IPS-NIHi7 (cell line): ENCODE measurements around the gene CD70.
A peak's percentile ranks its signal among the peaks of the same experiment; 100 is the strongest.
"Not testable (repeated sequence)": the region's sequence is repeated elsewhere in the genome, so short reads cannot be mapped to it uniquely, and the experiment has no call there.

Source experiments
- DNase-seq: peaks from one replicate; pipeline ENCODE4 v3.0.0; 2012; ENCODE audit warnings: mixed read lengths; ENCODE audit errors: extremely low spot score

The CD70 gene

DNA sequence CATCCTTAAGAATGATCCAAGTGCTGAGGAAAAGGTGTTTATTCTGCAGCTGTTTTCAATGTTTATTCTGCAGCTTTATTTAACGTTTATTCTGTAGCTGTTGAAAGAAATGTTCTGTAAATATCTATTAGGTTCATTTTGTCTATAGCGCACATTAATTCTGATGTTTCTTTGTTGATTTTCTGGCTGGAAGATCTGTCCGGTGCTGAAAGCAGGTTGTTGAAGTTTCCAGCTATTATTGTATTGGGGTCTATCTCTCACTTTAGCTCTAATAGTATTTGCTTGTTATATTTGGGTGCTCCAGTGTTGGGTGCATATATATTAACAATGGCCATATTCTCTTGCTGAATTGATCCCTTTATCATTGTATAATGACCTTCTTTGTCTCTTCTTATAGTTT, 20.2 kb downstream of the CD70 start:
- no peak for DNase-seq

DNA sequence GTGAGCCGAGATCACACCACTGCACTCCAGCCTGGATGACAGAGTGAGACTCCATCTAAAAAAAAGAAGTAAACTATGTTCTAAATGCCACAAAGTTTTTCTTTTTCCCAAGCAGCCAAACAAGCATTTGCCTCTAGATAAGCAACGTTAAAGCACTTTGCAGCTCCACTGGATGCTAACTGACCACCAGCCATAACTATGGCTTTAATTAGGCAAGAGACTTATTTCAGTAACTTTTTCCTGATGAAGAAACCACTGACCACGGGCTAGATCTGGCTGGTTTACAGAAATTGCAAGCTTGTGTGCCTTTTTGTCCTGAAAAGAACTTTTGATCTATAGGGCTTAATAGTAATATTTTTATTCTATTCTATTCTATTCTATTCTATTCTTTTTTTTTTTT, 22.1 kb downstream of the CD70 start:
- no peak for DNase-seq

DNA sequence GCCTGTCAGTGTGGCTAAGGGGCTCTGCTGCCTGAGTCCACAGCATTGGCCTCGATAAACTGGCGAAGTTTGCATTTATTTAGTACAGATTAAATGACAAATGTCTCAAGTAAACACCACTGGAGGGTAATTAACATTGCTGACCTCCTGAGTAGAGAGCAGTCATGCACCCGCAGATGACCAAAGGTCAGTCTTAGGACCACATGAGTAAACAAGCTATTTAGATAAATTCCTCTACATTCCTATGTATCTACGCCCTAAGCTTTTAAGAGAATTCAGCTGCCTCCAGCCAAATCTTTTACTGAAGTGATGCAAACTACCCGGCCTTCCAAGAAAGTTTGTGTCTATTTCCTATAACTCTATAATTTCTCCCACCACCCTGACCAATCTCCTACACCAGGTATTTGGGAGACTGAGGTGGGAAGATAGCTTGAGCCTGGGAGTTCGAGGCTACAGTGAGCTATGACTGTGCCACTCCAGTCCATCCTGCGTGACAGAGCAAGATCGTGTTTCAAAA, 22.9 kb downstream of the CD70 start:
- no peak for DNase-seq

DNA sequence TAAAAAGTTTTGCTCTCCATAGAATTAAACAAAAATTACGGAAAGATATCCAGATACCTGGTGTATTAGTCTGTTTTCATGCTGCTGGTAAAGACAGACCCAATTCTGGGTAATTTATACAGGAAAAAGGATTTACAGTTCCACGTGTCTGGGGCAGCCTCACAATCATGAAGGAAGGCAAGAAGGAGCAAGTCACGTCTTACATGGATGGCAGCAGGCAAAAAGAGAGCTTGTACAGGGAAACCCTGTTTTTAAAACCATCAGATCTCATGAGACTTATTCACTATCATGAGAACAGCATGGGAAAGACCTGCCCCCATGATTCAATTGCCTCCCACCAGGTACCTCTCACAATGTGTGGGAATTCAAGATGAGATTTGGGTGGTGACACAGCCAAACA, 24.2 kb downstream of the CD70 start:
- not testable (repeated sequence) for DNase-seq

DNA sequence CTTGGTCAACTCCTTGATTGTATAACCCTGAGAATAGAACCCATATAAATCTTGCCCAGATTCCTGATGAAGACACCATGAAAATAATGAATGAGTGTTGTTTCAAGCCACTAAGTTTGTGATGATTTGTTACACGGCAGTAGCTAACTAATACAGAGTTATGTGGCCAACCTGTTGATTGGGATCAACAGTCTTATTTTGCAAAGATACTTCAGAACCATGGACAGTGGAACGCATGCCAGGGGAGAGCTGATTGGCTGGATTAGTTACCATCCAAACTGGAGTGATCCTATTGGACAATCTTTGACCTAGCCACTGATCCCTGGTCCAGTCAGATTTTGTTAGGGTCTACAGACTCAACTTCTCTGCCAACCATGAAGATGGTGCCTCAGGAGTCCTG, 26.6 kb downstream of the CD70 start:
- DNase-seq, result no peak

DNA sequence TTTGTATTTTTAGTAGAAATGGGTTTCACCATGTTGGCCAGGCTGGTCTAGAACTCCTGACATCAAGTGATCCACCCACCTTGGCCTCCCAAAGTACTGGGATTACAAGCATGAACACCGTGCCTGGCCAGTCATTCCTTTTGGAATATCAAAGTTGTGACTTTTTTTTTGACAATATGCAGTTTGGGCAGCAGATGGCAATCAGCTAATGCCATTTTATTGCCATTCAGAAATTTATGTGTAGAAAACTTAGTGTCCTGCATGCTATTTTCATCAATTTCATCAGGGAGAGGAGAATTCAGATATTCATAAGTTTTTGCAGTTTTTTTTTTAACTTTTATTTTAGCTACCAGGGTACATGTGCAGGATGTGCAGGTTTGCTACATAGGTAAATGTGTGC, 28.5 kb downstream of the CD70 start:
- DNase-seq, result not testable (repeated sequence)

DNA sequence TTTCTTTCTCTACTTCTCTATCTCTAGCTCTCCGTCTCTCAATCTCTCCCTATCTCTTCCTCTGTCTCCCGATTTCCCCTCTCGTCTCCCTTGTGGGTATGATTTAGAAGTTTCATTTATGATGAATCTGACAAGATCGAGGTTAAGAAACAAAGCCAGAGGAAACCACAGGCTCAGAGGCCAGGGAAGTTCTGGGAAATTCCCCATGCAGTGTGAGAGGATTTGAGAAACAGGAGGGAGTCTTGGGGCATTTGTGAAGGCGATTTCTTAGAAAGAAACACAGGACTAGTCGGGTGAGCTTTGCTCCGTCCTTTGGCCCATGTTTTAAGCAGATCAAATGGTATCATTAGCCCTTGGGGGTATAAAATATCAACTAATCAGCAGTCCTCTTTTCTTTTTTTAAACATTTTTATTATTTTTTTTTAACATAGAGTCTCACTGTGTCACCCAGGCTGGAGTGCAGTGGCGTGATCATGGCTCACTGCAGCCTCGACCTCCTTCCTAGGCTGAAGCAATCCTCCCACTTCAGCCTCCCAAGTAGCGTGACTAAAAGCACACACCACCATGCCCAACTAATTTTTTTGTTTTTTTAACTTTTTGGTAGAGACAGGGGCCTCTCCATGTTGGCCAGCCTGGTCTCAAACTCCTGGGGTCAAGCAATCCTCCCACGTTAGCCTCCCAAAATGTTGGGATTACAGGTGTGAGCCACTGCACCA, 34.3 kb downstream of the CD70 start:
- no peak for DNase-seq

DNA sequence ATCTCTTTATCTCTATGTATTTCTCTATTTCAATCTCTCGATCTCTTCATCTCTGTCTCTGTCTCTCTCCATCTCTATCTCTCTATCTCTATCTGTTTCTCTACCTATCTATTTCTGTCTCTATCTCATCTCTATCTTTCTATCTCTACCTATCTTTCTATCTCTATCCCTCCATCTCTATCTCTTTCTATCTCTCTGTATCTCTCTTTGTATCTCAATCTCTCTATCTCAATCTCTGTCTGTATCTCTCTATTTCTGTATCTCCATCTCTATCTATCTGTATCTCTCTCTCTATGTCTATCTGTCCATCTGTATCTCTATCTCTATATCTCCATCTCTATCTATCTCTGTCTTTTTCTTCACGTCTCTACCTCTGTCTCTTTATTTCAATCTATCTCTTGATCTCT, 34.9 kb downstream of the CD70 start:
- no peak for DNase-seq

DNA sequence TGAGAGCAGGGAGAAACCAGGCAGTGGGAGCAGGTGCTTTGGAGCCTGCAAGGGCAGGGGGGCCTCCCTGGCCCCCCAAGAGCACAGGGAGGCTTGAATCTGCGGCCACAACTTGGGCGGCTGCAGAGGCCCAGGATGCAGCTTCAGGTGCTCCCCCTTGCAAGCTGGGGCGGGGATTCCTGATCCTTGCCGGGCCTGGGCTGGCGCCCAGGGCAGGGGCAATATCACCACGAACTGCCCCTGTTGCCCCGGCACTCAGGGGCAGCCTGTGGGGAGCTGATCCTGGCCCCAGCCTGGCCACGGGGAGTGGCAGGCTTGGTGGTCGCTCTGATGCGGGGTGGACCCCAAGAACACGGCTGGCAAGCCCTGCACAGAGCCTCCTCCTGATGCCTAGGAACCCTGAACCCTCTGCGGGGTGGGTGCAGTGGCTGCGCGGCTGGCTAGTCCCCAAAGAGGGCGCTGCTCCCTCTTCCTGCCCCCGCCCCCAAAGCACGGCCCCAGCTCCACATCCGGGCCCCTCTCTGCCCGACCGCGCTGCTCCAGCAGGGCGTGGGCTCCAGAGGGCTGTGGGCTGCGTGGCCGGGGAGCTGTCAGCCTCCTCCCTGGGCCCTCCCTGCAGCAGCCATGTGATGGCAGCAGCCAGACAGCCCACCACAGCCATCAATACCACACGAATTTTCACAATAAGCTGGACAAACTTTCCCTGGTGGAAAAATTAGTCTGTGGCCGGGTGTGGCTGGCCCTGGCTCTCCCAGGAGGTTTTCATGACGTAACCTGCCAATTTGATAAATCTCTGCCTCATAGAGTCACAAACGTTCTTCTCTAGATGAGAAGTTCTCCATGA, 39.1 kb downstream of the CD70 start:
- DNase-seq, result peak; percentile 90

DNA sequence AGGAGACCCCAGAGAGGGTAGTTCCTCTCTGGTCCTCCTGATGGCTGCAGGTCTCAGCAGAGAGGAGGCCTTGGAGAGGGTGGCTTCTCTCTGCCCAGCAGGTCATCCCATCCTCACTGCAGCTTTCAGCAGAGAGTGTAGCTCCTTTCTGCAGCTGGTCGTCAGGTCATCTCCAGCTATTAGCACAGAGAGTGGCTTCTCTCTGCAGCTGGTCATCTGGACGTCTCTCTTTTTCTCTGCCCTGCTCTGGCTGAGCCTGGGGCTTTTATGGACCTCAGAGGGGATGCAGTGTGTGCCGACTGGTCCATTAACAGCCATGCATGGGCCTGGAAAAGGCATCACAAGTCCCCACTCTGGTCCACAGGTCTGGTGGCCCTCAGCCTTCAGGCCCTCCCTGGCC, 39.9 kb downstream of the CD70 start:
- DNase-seq, result no peak

DNA sequence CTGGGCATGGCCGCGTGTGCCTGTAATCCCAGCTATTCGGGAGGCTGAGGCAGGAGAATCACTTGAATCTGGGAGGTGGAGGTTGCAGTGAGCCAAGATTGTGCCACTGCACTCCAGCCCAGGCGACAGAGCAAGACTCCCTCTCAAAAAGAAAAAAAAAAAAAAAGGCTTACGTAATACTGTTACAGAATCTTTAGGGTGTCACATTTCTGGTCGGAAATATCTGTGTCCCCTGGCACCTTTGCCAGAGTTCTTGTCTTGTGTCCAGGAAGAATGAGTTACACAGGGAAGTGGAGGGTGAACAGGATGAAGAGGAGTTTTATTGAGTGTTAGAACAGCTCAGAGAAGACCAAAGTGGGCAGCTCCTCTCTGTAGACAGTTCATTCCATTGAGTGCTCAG, 40.3 kb downstream of the CD70 start:
- DNase-seq, result not testable (repeated sequence)

DNA sequence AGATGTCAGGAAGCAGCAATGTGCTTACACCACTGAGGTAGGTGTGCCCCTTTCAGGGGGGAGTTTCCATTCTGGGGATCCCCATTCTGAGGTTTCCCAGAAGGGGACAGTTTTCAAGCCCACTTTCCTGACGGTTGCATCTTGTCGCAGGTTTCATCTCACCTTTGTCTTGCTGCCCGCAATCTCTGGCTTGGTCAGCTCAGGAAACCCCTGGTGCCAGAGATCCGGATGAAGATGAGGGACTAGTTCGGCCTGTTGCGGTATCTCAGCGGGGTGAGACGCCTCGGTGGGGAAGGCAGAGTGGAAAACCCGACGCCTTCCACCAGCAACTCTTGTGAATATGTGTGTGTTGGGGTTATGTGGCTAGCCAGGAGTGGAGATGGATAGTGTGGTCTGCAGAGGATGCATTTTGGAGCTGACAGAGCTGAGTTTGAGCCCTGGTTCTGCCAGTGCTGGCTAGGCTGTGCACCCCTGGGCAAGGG, 47.0 kb downstream of the CD70 start:
- no peak for DNase-seq

DNA sequence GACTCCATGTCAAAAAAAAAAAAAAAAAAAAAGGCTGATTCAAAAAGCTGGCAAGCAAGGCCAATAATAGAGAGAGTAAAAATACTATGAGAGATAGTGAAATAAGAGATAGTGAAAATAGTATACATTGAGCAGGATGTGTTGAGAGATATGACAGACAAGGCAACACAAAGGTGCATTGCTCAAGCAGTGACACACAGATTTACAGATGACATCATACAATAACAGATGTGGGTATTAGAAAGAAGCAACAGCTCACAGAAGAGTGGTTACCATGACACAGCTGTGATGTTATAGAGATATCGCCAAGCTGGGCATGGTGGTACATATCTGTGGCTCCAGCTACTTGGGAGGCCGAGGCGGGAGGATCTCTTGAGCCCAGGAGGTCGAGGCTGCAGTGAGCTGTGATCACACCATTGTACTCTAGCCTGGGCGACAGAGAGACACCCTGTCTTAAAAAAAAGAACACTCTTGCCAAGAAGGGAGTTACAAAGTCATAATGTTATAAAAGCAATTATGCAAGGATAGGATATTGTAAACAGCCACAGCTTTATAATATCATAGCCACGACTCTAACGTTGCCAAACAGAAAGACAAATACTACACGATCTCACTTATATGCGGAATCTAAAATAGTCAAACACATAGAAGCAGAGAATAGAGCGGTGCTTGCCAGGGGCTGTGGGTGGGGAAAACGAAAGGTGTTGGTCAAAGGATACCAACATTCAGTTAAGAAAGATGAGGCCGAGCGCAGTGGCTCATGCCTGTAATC, 49.8 kb downstream of the CD70 start:
- no peak for DNase-seq

DNA sequence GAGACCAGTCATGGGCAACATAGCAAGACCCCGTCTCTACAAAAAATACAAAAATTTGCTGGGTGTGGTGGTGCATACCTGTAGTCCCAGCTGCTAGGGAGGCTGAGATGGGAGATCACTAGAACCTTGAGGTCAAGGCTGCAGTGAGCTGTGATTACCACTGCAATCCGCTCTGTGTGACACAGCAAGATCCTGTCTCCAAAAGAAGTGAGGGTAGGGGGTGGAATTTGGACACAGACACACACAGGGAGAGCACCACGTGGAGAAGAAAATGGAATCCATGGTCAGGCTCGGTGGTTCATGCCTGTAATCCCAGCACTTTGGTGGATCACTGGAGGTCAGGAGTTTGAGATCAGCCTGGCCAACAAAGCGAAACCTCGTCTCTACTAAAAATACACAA, 51.4 kb downstream of the CD70 start:
- DNase-seq, result no peak
